LNCAP (cell line): ENCODE data around the gene POLR2E.

Experiments
- TF ChIP-seq, protein P1 (sequence below): fragments of 450-650 bp; IDR thresholded peaks from 2 replicates; pipeline ENCODE4 v1.5.1; 2017; ENCODE audit warnings: mild to moderate bottlenecking

Gene POLR2E

GRCh38 chr19:1066251-1066747, 28.9 kb downstream of the POLR2E start:
- TF ChIP-seq, protein P1, sequence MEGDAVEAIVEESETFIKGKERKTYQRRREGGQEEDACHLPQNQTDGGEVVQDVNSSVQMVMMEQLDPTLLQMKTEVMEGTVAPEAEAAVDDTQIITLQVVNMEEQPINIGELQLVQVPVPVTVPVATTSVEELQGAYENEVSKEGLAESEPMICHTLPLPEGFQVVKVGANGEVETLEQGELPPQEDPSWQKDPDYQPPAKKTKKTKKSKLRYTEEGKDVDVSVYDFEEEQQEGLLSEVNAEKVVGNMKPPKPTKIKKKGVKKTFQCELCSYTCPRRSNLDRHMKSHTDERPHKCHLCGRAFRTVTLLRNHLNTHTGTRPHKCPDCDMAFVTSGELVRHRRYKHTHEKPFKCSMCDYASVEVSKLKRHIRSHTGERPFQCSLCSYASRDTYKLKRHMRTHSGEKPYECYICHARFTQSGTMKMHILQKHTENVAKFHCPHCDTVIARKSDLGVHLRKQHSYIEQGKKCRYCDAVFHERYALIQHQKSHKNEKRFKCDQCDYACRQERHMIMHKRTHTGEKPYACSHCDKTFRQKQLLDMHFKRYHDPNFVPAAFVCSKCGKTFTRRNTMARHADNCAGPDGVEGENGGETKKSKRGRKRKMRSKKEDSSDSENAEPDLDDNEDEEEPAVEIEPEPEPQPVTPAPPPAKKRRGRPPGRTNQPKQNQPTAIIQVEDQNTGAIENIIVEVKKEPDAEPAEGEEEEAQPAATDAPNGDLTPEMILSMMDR = no peak

GRCh38 chr19:1065606-1066109, 29.5 kb downstream of the POLR2E start:
- TF ChIP-seq, protein P1 = no peak

GRCh38 chr19:1064661-1065605, 30.2 kb downstream of the POLR2E start:
- TF ChIP-seq, protein P1 = peak; percentile 38

- TF ChIP-seq, protein P1 = no peak
Measured at GRCh38 chr19:1063909-1064660, 31.1 kb downstream of the POLR2E start.

DNA sequence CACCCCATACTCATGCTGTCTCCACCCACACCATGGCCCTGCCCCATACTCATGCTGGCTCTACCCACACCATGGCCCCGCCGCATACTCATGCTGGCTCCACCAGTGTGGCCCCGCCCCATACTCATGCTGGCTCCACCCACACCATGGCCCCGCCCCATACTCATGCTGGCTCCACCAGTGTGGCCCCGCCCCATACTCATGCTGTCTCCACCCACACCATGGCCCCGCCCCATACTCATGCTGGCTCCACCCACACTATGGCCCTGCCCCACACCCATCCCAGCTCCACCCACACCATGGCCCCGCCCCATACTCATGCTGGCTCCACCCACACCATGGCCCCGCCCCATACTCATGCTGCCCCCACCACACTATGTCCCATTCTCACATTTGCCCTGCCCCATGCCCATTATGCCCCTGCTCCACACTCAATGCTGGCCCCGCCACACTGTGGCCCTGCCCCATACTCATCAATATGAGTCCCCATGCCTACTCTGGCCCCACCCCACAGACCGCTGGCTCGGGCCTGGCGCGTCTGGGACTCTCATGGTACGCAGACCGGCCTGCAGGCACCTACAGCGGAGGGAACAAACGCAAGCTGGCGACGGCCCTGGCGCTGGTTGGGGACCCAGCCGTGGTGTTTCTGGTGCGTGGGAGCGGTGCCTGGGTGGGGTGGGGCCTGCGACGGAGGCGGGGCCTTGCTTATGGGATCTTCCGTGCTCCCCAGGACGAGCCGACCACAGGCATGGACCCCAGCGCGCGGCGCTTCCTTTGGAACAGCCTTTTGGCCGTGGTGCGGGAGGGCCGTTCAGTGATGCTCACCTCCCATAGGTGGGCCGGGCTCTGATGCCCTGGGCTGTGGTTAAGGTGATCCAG, 31.9 kb downstream of the POLR2E start:
- TF ChIP-seq, protein P1 = no peak

- TF ChIP-seq, protein P1 = no peak
Measured at GRCh38 chr19:1062387-1063029, 32.7 kb downstream of the POLR2E start.
